IMR-90 (cell line): ENCODE data around the gene F2. TPM values are rescaled to one million over a fixed set of nuclear protein-coding genes. Genes with fewer than 3 reads are reported as not detected.

Source experiments
- ATAC-seq: fragments of 200-7000 bp; cut with Tn5 transposase; 2 replicates; pipeline ENCODE4 v1.9.1; 2020; ENCODE audit warnings: low read depth, mild to moderate bottlenecking, moderate library complexity
- BruUV-seq: library from RNA; stranded (reverse); fragments of 400-500 nt; replicated peaks from 2 replicates; lab custom pipeline; 2021; lab: Mats Ljungman, UMichigan
- CTCF ChIA-PET: fragments of 300-600 bp; formaldehyde crosslinking; extraction: SDS; loops from one replicate; lab custom pipeline; 2021; ENCODE audit warnings: antibody characterized with exemption; lab: Yijun Ruan, JAX
- POLR2A ChIA-PET: fragments of 300-600 bp; sonication (Branson Sonifier 250); formaldehyde crosslinking; loops from one replicate; lab custom pipeline; 2022; ENCODE audit warnings: antibody characterized with exemption; ENCODE audit not compliant: unreplicated experiment; lab: Charles Lee
- DNase-seq: peaks from one replicate; pipeline ENCODE4 v3.0.0; 2013
- H2AFZ ChIP-seq: replicated peaks from 2 replicates; pipeline ENCODE3; 2013; ENCODE audit warnings: low read length, mild to moderate bottlenecking; ENCODE audit not compliant: poor library complexity
- H2AK5ac ChIP-seq: 2 replicates; pipeline ENCODE4 v1.6.1; 2013; ENCODE audit warnings: low read depth, low read length, inconsistent platforms
- H2AK9ac ChIP-seq: replicated peaks from 2 replicates; pipeline ENCODE3; 2013; ENCODE audit warnings: mild to moderate bottlenecking, low read depth, low read length, moderate library complexity; ENCODE audit not compliant: poor library complexity
- H2BK120ac ChIP-seq: 2 replicates; pipeline ENCODE4 v1.6.1; 2013; ENCODE audit warnings: low read depth, low read length, inconsistent platforms
- H2BK15ac ChIP-seq: 3 replicates; pipeline ENCODE4 v1.6.1; 2013; ENCODE audit warnings: low read depth, low read length, inconsistent platforms
- H2BK20ac ChIP-seq: 2 replicates; pipeline ENCODE4 v1.6.1; 2013; ENCODE audit warnings: low read depth, mild to moderate bottlenecking, inconsistent platforms, low read length, moderate library complexity
- H2BK5ac ChIP-seq: 2 replicates; pipeline ENCODE4 v1.6.1; 2013; ENCODE audit warnings: mild to moderate bottlenecking, low read depth, low read length, inconsistent platforms; ENCODE audit not compliant: poor library complexity, severe bottlenecking
- H3K14ac ChIP-seq: replicated peaks from 2 replicates; pipeline ENCODE4 v1.6.1; 2013; ENCODE audit warnings: low read depth, low read length, inconsistent platforms
- H3K18ac ChIP-seq: 2 replicates; pipeline ENCODE4 v1.6.1; 2013; ENCODE audit warnings: low read depth, low read length, control low read depth
- H3K23ac ChIP-seq: 2 replicates; pipeline ENCODE4 v1.6.1; 2013; ENCODE audit warnings: low read depth, low read length, inconsistent platforms
- H3K27ac ChIP-seq: 2 replicates; pipeline ENCODE4 v1.5.1; 2013; ENCODE audit warnings: mild to moderate bottlenecking, control low read depth, low read length; ENCODE audit not compliant: insufficient read depth
- H3K27me3 ChIP-seq: 2 replicates; pipeline ENCODE4 v1.6.1; 2013; ENCODE audit warnings: low read length; ENCODE audit not compliant: control insufficient read depth, insufficient read depth
- H3K36me3 ChIP-seq: 2 replicates; pipeline ENCODE4 v1.6.1; 2013; ENCODE audit warnings: low read length, mixed read lengths; ENCODE audit not compliant: control insufficient read depth, insufficient read depth
- H3K4ac ChIP-seq: 2 replicates; pipeline ENCODE4 v1.6.1; 2013; ENCODE audit warnings: low read depth, low read length, inconsistent platforms
- H3K4me1 ChIP-seq: 2 replicates; pipeline ENCODE4 v1.6.1; 2013; ENCODE audit warnings: low read length, mixed read lengths; ENCODE audit not compliant: control insufficient read depth, insufficient read depth
- H3K4me2 ChIP-seq: 2 replicates; pipeline ENCODE4 v1.6.1; 2013; ENCODE audit warnings: low read depth, mild to moderate bottlenecking, control low read depth, low read length, moderate library complexity
- H3K4me3 ChIP-seq: 2 replicates; pipeline ENCODE4 v1.5.1; 2013; ENCODE audit warnings: low read depth, mild to moderate bottlenecking, control low read depth, low read length, moderate library complexity; ENCODE audit not compliant: insufficient read depth
- H3K56ac ChIP-seq: 2 replicates; pipeline ENCODE4 v1.6.1; 2013; ENCODE audit warnings: low read length, inconsistent platforms; ENCODE audit not compliant: insufficient read depth; ENCODE audit errors: extremely low read depth
- H3K79me1 ChIP-seq, 2 experiments: 2 replicates each; pipeline ENCODE4 v1.6.1; 2013; ENCODE audit warnings: low read length in 2 of 2, inconsistent platforms in 1 of 2, low read depth in 1 of 2
- H3K9ac ChIP-seq: 2 replicates; pipeline ENCODE4 v1.6.1; 2013; ENCODE audit warnings: low read depth, low read length, control low read depth
- H3K9me1 ChIP-seq: 2 replicates; pipeline ENCODE4 v1.6.1; 2013; ENCODE audit warnings: low read length, inconsistent platforms; ENCODE audit not compliant: insufficient read depth
- H3K9me3 ChIP-seq: 2 replicates; pipeline ENCODE4 v1.6.1; 2013; ENCODE audit warnings: low read length; ENCODE audit not compliant: control insufficient read depth, insufficient read depth
- H4K20me1 ChIP-seq: 2 replicates; pipeline ENCODE4 v1.6.1; 2013; ENCODE audit warnings: low read length, inconsistent platforms; ENCODE audit not compliant: insufficient read depth
- H4K5ac ChIP-seq: 2 replicates; pipeline ENCODE4 v1.6.1; 2013; ENCODE audit warnings: mild to moderate bottlenecking, low read depth, low read length, control low read depth
- H4K8ac ChIP-seq, 2 experiments: 2 replicates each; pipeline ENCODE4 v1.6.1; 2013; ENCODE audit warnings: low read depth in 2 of 2, low read length in 2 of 2, control low read depth in 1 of 2, inconsistent platforms in 1 of 2
- H4K91ac ChIP-seq: 2 replicates; pipeline ENCODE4 v1.6.1; 2013; ENCODE audit warnings: low read depth, low read length, inconsistent platforms; ENCODE audit not compliant: insufficient read depth
- BHLHE40 ChIP-seq: fragments of 150-350 bp; IDR thresholded peaks from 2 replicates; pipeline ENCODE4 v1.6.1; 2016; ENCODE audit warnings: mild to moderate bottlenecking, low read depth, low read length
- CEBPB ChIP-seq: IDR thresholded peaks from 2 replicates; pipeline ENCODE4 v1.6.1; 2012; ENCODE audit warnings: low read depth, low read length, improper control_type of control experiment
- FOS ChIP-seq: fragments of 150-350 bp; IDR thresholded peaks from 2 replicates; pipeline ENCODE4 v1.6.1; 2016; ENCODE audit warnings: low read depth, low read length
- MAFK ChIP-seq: IDR thresholded peaks from 2 replicates; pipeline ENCODE4 v1.6.1; 2012; ENCODE audit warnings: low read depth, low read length, improper control_type of control experiment
- MAZ ChIP-seq: IDR thresholded peaks from 2 replicates; pipeline ENCODE4 v1.6.1; 2012; ENCODE audit warnings: low read depth, mild to moderate bottlenecking, low read length, improper control_type of control experiment, moderate library complexity, borderline replicate concordance
- MXI1 ChIP-seq: IDR thresholded peaks from 2 replicates; pipeline ENCODE4 v1.6.1; 2012; ENCODE audit warnings: low read depth, mild to moderate bottlenecking, low read length, moderate library complexity, borderline replicate concordance
- NFE2L2 ChIP-seq: fragments of 150-350 bp; IDR thresholded peaks from 2 replicates; pipeline ENCODE4 v1.6.1; 2016; ENCODE audit warnings: low read depth, mild to moderate bottlenecking, low read length
- POLR2A ChIP-seq: IDR thresholded peaks from 2 replicates; pipeline ENCODE4 v1.6.1; 2012; ENCODE audit warnings: mild to moderate bottlenecking, low read depth, low read length
- RAD21 ChIP-seq: IDR thresholded peaks from 2 replicates; pipeline ENCODE4 v1.6.1; 2012; ENCODE audit warnings: low read length, improper control_type of control experiment
- RCOR1 ChIP-seq: IDR thresholded peaks from 2 replicates; pipeline ENCODE4 v1.6.1; 2012; ENCODE audit warnings: mild to moderate bottlenecking, low read length, improper control_type of control experiment; ENCODE audit not compliant: insufficient replicate concordance
- RFX5 ChIP-seq: IDR thresholded peaks from 2 replicates; pipeline ENCODE4 v1.8.0; 2012; ENCODE audit warnings: low read depth, mild to moderate bottlenecking, low read length, moderate library complexity
- SMC3 ChIP-seq: fragments of 150-350 bp; IDR thresholded peaks from 2 replicates; pipeline ENCODE4 v1.6.1; 2016; ENCODE audit warnings: low read depth, mild to moderate bottlenecking, antibody characterized with exemption, low read length, moderate library complexity
- USF2 ChIP-seq: fragments of 150-350 bp; IDR thresholded peaks from 2 replicates; pipeline ENCODE4 v1.6.1; 2017; ENCODE audit warnings: mild to moderate bottlenecking, antibody characterized with exemption, low read length, low read depth
- WGBS, 2 experiments: methylation state at CpG; one replicate each; pipeline versions ENCODE4 v1.1.5 to v1.1.7; 2013; ENCODE audit warnings: missing lambda C conversion rate in 2 of 2; ENCODE audit not compliant: insufficient read length in 1 of 2; ENCODE audit errors: extremely low coverage in 2 of 2; 5-methylcytosine and 5-hydroxymethylcytosine counted together
- dilution Hi-C: fragments of 300-500 bp; cut with HindIII; formaldehyde crosslinking; loops from one replicate; pipeline ENCODE4 v1.14.3; 2018; ENCODE audit warnings: low sequenced_read_pairs; ENCODE audit not compliant: unreplicated experiment
- in situ Hi-C: fragments of 300-500 bp; cut with MboI; formaldehyde crosslinking; loops from 3 replicates; pipeline ENCODE4 v1.14.3; 2019; ENCODE audit warnings: low sequenced_read_pairs, inconsistent platforms, mixed read lengths
- intact Hi-C: fragments of 100-400 bp; cut with micrococcal nuclease; formaldehyde crosslinking; loops from 2 replicates; pipeline ENCODE4 v1.10.0; 2022
- polyA plus RNA-seq, 3 experiments: library from polyadenylated mRNA; depleted of rRNA; stranded (reverse); fragments of >200 nt; gene quantifications; 2 replicates each; pipeline ENCODE4 v1.2.3, GENCODE V29; 2012; ENCODE audit warnings: low replicate concordance in 1 of 3
- total RNA-seq: library from RNA; depleted of rRNA; stranded (reverse); fragments of >200 nt; gene quantifications from 2 replicates; pipeline ENCODE4 v1.2.3, GENCODE V29; 2012
- TF ChIP-seq, protein P1 (sequence below): conservative IDR thresholded peaks from 2 replicates; pipeline ENCODE4 v1.5.1; 2012; ENCODE audit warnings: mild to moderate bottlenecking, low read depth, low read length, improper control_type of control experiment

F2 gene
- total and polyA plus RNA-seq, 2 of the 4 experiments (the other 2 are of a cell fraction), result not detected

DNA sequence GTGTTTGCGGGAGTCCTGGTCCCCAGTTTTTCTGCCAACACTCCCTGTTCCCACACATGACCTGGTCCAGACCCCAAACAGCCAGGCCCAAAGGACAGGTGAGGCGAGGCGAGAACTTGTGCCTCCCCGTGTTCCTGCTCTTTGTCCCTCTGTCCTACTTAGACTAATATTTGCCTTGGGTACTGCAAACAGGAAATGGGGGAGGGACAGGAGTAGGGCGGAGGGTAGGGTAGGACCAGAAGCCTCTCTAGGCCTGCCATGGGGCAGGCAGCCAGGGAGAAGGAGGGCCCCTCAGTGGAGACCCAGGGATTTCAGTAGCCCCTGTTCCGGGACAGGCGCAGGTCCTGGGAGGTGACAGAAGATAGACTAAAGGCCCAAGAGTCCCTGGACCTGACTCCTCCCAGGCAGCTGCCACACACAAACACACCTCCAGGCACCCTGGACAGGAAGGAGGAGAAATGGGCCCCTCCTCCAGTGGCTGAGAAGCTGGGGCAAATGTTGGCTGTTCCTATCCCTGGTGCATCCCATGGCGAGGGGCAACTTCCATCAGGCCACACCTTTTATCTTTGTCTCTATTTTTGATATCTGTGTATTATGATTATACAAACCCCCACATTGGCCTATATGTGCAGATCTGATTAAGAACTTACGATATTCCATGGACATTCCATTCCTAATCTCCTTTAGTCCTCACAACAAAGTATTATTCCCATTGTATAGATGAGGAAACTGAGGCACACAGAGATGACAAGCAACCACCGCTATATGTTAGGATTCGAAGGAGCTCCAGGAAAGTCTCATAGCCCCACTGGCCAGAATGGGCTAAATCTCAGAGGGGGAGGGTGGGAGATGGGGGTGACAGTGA is 626 bp upstream of the F2 start:
- in situ Hi-C loops, result no loop called here
- peak overlapping the region; percentile 3 to 69; a peak in 2 of 4 replicates for H4K8ac ChIP-seq
- intact Hi-C loops, result no loop called here
- peak overlapping the region; percentile 98 for H4K5ac ChIP-seq
- H2BK15ac ChIP-seq, result peak overlapping the region; percentile 19; the same call in 1 of the 3 replicates
- H2AK9ac ChIP-seq, result peak overlapping the region; percentile 69
- H2BK20ac ChIP-seq, result peak overlapping the region; percentile 38
- peak overlapping the region; percentile 78 for H3K4ac ChIP-seq
- H2AK5ac ChIP-seq, result peak overlapping the region; percentile 53
- no peaks in the 10 kb centered on the region for H3K36me3 ChIP-seq
- DNase-seq (no peak), ATAC-seq (peak; percentile 16; the same call in 1 of the 2 replicates)
- H3K18ac ChIP-seq, result peak overlapping the region; percentile 76; the same call in 1 of the 2 replicates
- H3K56ac ChIP-seq, result no peak overlapping the region
- BruUV-seq, result no TSS peak
- no peak overlapping the region for H2BK5ac ChIP-seq
- H3K4me2 ChIP-seq, result no peak overlapping the region
- no peaks in the 10 kb centered on the region for H3K27me3 ChIP-seq
- H4K91ac ChIP-seq, result peak overlapping the region; percentile 25; the same call in 1 of the 2 replicates
- dilution Hi-C loops, result no loop called here
- no peak overlapping the region for H3K27ac ChIP-seq
- H2AFZ ChIP-seq, result peak overlapping the region; percentile 87
- peaks cover 19% of the 10 kb centered on the region for H3K9me1 ChIP-seq
- H3K4me1 ChIP-seq, result peaks cover 14% of the 10 kb centered on the region
- H3K23ac ChIP-seq, result peak overlapping the region; percentile 65; the same call in 1 of the 2 replicates
- ChIA-PET POLR2A (no interaction called here), CTCF (no interaction called here)
- no peak overlapping the region for H3K9ac ChIP-seq
- H3K14ac ChIP-seq, result peak overlapping the region; percentile 85
- H3K9me3 ChIP-seq, result no peaks in the 10 kb centered on the region
- H4K20me1 ChIP-seq, result no peaks in the 10 kb centered on the region
- peaks cover 0 to 9% of the 10 kb centered on the region in 2 experiments; a peak in 2 of 4 replicates for H3K79me1 ChIP-seq
- no peak overlapping the region for H3K4me3 ChIP-seq
- no CpG with 5 or more reads among the region's 11 CpGs for WGBS, 2 experiments
- peak overlapping the region; percentile 77 for H2BK120ac ChIP-seq
- TF ChIP-seq MAZ (no peak), RCOR1 (no peak), RAD21 (no peak), RFX5 (no peak), NFE2L2 (no peak), FOS (no peak), SMC3 (no peak), POLR2A (no peak), USF2 (no peak), CEBPB (no peak), MAFK (no peak), MXI1 (no peak), BHLHE40 (no peak)
- TF ChIP-seq, protein P1, sequence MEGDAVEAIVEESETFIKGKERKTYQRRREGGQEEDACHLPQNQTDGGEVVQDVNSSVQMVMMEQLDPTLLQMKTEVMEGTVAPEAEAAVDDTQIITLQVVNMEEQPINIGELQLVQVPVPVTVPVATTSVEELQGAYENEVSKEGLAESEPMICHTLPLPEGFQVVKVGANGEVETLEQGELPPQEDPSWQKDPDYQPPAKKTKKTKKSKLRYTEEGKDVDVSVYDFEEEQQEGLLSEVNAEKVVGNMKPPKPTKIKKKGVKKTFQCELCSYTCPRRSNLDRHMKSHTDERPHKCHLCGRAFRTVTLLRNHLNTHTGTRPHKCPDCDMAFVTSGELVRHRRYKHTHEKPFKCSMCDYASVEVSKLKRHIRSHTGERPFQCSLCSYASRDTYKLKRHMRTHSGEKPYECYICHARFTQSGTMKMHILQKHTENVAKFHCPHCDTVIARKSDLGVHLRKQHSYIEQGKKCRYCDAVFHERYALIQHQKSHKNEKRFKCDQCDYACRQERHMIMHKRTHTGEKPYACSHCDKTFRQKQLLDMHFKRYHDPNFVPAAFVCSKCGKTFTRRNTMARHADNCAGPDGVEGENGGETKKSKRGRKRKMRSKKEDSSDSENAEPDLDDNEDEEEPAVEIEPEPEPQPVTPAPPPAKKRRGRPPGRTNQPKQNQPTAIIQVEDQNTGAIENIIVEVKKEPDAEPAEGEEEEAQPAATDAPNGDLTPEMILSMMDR, result no peak
